Measurements from ENCODE around the gene LRFN5. TPM values are rescaled to one million over a fixed set of nuclear protein-coding genes. Genes with fewer than 3 reads are reported as not detected.
"Not testable (repeated sequence)": the region's sequence is repeated elsewhere in the genome, so short reads cannot be mapped to it uniquely, and the experiment has no call there.

LRFN5 gene
- total RNA-seq, 1 experiment from 2014 or later, result not detected

DNA sequence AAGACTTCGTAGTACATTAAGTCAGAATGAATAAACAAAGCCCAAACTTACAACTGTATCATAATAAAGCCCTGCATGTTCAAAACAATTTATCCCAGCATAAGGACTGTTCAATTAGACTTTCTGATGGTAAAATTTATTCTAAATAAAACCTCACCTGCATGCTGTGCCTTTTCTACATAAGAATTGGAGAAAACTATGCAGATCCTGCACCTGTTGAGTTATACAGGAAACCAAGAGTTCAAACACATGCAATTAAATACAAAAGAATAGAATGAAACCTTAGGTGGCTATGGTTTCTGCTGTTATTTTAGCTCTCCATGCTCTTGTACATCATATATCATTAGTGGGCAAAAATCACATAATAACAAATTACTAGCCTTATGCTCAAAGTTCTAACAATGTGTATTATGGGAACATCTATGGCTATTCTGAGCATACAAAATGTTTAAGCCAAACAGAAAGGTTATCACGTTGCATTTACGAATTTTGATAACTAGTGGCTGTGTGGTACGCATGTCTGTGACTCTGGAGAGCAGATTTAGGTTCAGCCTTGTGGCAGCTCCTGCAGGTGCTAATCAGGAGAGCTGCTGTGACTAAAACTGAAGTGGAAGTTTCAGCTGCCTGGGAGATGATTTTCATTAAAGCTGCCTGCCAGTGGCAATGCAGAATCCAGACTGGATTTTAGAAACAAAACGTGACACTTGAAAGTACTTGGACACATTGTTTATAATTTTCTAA lies 36.1 kb upstream of the LRFN5 start:
- ChIA-PET CTCF (no interaction called here), POLR2A (interaction anchor here (0.9 kb wide), 1 partner anchor 19 kb away, joined by 3 read pairs; no protein-coding TSS in a partner anchor)

DNA sequence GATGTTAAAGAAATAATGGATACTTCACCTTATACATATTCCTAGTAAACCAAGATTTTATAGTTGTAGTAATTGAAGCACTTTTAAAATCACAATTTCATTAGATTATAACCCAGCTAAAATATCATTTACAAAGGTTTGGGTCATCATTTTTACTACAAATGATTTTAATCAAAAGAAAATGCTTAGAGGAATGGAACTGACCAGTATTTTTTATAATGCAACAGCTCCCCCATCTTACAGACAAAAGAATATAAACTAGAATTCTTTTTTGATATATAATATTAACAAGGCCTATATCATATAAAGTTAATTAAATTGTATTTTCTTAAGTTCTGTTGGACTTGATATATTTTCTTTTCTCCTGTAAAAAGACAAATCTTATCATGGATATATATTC lies 20.4 kb upstream of the LRFN5 start:
- POLR2A ChIA-PET, result no interaction called here
- intact Hi-C loops (cut with micrococcal nuclease), result loop anchor here (10.0 kb wide), 1 partner anchor 1601 kb away; no protein-coding TSS in a partner anchor
- CTCF ChIA-PET, result interaction anchor here (0.7 kb wide), 1 partner anchor 12 kb away, joined by 3 read pairs; no protein-coding TSS in a partner anchor
- no peak for TF ChIP-seq CTCF (IDR thresholded peaks at IDR 0.05; ENCODE audit: unreplicated experiment)
- H3K4me1 Mint-ChIP-seq (ENCODE audit: insufficient read depth, unreplicated experiment), result no peaks in the 10 kb centered on the region
- no peaks in the 10 kb centered on the region for H3K36me3 Mint-ChIP-seq (ENCODE audit: insufficient read depth, unreplicated experiment)
- no peak overlapping the region for H3K4me3 Mint-ChIP-seq (ENCODE audit: unreplicated experiment)
- no peak overlapping the region for H3K27ac Mint-ChIP-seq (ENCODE audit: low read depth, unreplicated experiment)
- H3K9me3 Mint-ChIP-seq (ENCODE audit: unreplicated experiment), result no peaks in the 10 kb centered on the region
- H3K27me3 Mint-ChIP-seq (ENCODE audit: insufficient read depth, unreplicated experiment), result peaks cover 44% of the 10 kb centered on the region
- no peak for DNase-seq (ENCODE audit: unreplicated experiment)
- no TSS peak for BruUV-seq (replicated peaks)

More for the DNA sequence above, 36.1 kb upstream of the LRFN5 start:
- Mint-ChIP-seq H3K36me3 (ENCODE audit: insufficient read depth, unreplicated experiment) (no peaks in the 10 kb centered on the region), H3K4me3 (ENCODE audit: unreplicated experiment) (no peak overlapping the region), H3K9me3 (ENCODE audit: unreplicated experiment) (peaks cover 8% of the 10 kb centered on the region), H3K27me3 (ENCODE audit: insufficient read depth, unreplicated experiment) (peaks cover 42% of the 10 kb centered on the region), H3K27ac (ENCODE audit: low read depth, unreplicated experiment) (no peak overlapping the region), H3K4me1 (ENCODE audit: insufficient read depth, unreplicated experiment) (no peaks in the 10 kb centered on the region)
- intact Hi-C loops (cut with micrococcal nuclease), result no loop called here
- no TSS peak for BruUV-seq (replicated peaks)
- no peak for DNase-seq (ENCODE audit: unreplicated experiment)
- TF ChIP-seq CTCF (IDR thresholded peaks at IDR 0.05; ENCODE audit: unreplicated experiment), result no peak

DNA sequence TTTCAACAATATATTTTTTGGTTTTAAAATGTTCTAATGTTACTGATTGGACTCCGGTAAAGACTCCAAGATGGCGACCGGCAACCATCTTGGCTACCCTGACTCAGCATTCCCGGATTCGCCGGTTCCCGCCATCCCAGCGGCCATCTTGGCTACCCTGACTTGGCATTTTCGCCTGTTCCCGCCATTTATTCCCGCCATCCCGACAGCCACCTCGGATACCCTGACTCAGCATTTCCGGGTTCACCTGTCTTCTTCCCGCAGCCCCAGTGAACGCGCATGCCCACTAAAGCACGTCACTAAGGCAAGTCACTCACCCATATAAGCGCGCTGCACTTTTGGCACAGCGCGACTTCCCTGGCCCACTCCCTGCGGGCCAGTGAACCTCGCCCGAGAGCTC lies 9.0 kb upstream of the LRFN5 start:
- peaks cover 46% of the 10 kb centered on the region for H3K27me3 Mint-ChIP-seq (ENCODE audit: insufficient read depth, unreplicated experiment)
- H3K27ac Mint-ChIP-seq (ENCODE audit: low read depth, unreplicated experiment), result no peak overlapping the region
- intact Hi-C loops (cut with micrococcal nuclease), result no loop called here
- no peak overlapping the region for H3K4me3 Mint-ChIP-seq (ENCODE audit: unreplicated experiment)
- no peak for DNase-seq (ENCODE audit: unreplicated experiment)
- no peaks in the 10 kb centered on the region for H3K36me3 Mint-ChIP-seq (ENCODE audit: insufficient read depth, unreplicated experiment)
- no peaks in the 10 kb centered on the region for H3K4me1 Mint-ChIP-seq (ENCODE audit: insufficient read depth, unreplicated experiment)
- H3K9me3 Mint-ChIP-seq (ENCODE audit: unreplicated experiment), result no peaks in the 10 kb centered on the region
- ChIA-PET POLR2A (interaction anchor here (0.5 kb wide), 1 partner anchor 125 kb away, joined by 3 read pairs; no protein-coding TSS in a partner anchor), CTCF (interaction anchor here (0.7 kb wide), 2 partner anchors 12 to 1906 kb away, joined by 3 read pairs; no protein-coding TSS in a partner anchor)
- no TSS peak for BruUV-seq (replicated peaks)
- TF ChIP-seq CTCF (IDR thresholded peaks at IDR 0.05; ENCODE audit: unreplicated experiment), result no peak

DNA sequence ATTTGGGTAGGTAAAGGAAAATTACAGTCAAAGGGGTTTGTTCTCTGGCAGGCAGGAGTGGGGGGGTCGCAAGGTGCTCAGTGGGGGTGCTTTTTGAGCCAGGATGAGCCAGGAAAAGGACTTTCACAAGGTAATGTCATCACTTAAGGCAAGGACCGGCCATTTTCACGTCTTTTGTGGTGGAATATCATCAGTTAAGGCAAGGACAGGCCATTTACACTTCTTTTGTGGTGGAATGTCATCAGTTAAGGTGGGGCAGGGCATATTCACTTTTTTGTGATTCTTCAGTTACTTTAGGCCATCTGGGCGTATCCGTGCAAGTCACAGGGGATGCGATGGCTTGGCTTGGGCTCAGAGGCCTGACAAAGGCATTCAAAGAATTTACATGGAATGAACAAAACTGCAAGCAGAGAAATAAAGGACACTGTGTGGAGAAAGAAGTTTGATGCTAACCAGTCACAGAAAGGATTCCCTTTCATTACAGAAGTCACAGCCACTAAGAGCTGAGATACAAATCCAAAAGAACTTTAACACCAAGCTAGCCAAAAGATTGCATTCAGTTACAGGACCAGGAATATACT lies 6.8 kb upstream of the LRFN5 start:
- CTCF ChIA-PET, result interaction anchor here (0.6 to 2.8 kb wide), 19 partner anchors 10 to 1870 kb away, joined by 3 to 18 read pairs (median 4); no protein-coding TSS in a partner anchor
- not testable (repeated sequence) for BruUV-seq (replicated peaks)

More for the DNA sequence above, 6.8 kb upstream of the LRFN5 start:
- DNase-seq (ENCODE audit: unreplicated experiment); POLR2A ChIA-PET; intact Hi-C loops (cut with micrococcal nuclease); H3K9me3 Mint-ChIP-seq (ENCODE audit: unreplicated experiment); H3K4me3 Mint-ChIP-seq (ENCODE audit: unreplicated experiment); H3K4me1 Mint-ChIP-seq (ENCODE audit: insufficient read depth, unreplicated experiment); H3K27ac Mint-ChIP-seq (ENCODE audit: low read depth, unreplicated experiment); H3K36me3 Mint-ChIP-seq (ENCODE audit: insufficient read depth, unreplicated experiment): not testable (repeated sequence)
- H3K27me3 Mint-ChIP-seq (ENCODE audit: insufficient read depth, unreplicated experiment), result peaks cover 54% of the 10 kb centered on the region

Data from MCF 10A (cell line).